Fibroblast of the aortic adventitia (primary cell): ENCODE data around the gene ADD1. TPM values are rescaled to one million over a fixed set of nuclear protein-coding genes. Genes with fewer than 3 reads are reported as not detected.
"Not testable (repeated sequence)": the region's sequence is repeated elsewhere in the genome, so short reads cannot be mapped to it uniquely, and the experiment has no call there.

Experiments
- DNase-seq: peaks from one replicate; pipeline ENCODE4 v3.0.0-alpha.2; 2010; ENCODE audit warnings: low read depth
- H3K4me3 ChIP-seq: 2 replicates; pipeline ENCODE4 v1.5.1; 2011; ENCODE audit warnings: low read depth, mild to moderate bottlenecking, control low read depth, low read length, moderate library complexity
- total RNA-seq: library from RNA; depleted of rRNA; stranded (reverse); fragments of >200 nt; gene quantifications from 2 replicates; pipeline ENCODE4 v1.2.3, GENCODE V29; 2012; ENCODE audit warnings: low replicate concordance
- TF ChIP-seq, protein P1 (sequence below): IDR thresholded peaks from 2 replicates; pipeline ENCODE4 v1.5.1; 2011; ENCODE audit warnings: mild to moderate bottlenecking, low read length, control low read depth, inconsistent platforms; ENCODE audit not compliant: insufficient read depth

Gene ADD1
- total RNA-seq, 1 donor, result 168 TPM

DNA sequence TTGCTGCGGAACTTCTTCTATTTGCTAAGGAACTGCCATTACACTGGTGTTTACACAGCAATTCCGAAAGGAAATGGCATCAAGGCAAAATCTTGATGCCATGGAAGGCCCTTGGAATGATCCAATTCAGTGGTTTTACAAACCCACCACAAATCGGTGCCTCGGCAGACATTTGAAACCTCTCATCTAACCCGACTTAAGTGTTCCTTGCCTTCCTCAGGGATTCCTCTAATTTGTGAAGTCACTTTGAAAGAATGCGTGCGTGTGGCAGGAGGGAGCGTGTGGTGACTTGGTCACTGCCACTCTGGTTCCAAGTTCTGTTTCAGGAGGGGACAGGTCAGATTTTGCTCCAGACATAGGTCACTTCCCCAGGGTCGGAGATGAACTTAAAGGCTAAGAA, 114.8 kb downstream of the ADD1 start:
- H3K4me3 ChIP-seq, result no peak overlapping the region
- DNase-seq, result peak; percentile 28
- TF ChIP-seq, protein P1, sequence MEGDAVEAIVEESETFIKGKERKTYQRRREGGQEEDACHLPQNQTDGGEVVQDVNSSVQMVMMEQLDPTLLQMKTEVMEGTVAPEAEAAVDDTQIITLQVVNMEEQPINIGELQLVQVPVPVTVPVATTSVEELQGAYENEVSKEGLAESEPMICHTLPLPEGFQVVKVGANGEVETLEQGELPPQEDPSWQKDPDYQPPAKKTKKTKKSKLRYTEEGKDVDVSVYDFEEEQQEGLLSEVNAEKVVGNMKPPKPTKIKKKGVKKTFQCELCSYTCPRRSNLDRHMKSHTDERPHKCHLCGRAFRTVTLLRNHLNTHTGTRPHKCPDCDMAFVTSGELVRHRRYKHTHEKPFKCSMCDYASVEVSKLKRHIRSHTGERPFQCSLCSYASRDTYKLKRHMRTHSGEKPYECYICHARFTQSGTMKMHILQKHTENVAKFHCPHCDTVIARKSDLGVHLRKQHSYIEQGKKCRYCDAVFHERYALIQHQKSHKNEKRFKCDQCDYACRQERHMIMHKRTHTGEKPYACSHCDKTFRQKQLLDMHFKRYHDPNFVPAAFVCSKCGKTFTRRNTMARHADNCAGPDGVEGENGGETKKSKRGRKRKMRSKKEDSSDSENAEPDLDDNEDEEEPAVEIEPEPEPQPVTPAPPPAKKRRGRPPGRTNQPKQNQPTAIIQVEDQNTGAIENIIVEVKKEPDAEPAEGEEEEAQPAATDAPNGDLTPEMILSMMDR, result no peak

DNA sequence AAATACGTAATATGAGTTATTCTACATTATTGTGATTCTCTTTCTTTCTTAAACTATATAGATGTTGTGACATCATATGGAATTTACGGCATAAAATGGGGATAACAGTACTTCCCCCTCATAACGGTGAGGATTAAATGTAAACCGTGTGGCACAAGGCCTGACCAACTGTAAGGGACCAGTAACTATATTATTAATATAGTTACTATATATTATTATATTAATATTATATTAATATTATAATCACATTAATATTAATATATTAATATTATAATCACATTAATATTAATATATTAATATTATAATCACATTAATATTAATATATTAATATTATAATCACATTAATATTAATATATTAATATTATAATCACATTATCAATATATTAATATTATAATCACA, 116.8 kb downstream of the ADD1 start:
- not testable (repeated sequence) for DNase-seq, H3K4me3 ChIP-seq

DNA sequence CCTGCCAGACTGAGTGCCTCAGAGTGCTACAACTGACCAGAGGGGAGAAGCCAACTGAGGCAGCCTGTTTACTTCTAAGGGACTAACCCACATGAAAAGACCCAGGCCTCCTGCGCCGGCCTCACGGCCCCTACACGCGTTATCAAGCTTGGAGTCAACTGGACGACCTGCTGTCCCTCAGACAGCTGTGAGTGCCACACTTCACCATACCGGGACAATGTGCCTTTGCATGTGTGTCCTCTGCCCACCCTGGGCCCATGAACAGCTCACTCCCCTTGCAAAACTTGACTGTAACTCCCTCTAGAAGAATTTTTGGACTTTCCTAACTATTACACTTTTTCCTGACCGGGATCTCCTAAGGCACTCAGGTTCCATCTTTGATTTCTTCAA, 117.8 kb downstream of the ADD1 start:
- peak overlapping the region; percentile 94 for H3K4me3 ChIP-seq
- TF ChIP-seq, protein P1, result no peak
- no peak for DNase-seq

DNA sequence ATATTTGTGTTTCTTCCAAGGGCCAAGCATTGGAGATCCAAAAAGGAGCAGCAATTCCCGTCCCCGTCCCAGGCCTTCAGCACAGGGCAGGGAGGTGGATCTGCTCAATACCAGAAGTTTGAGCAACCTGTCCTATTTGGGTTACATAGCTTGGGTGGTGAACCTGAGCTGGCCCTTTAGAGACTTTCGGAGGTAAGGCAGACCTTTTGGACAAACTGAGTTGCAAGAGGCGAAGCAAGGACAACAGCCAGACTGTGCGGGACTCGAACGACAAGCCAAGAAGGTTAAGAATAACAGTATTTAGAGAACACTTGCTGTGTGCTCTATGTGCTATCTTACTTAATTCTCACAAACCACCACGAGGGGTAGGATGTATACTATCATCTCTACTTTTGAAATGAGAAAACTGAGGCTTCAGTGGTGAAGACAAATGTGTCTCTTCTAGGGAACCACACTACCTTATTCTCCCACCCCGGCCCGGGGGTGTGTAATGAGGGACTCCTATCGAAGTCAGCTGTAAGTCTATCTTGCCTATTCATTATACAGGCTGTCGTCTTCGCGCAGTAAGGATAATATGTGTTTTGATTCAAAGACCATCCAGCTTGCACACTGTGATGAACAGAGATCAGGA, 118.3 kb downstream of the ADD1 start:
- no peak for DNase-seq
- H3K4me3 ChIP-seq, result peak overlapping the region; percentile 94
- TF ChIP-seq, protein P1, result no peak

DNA sequence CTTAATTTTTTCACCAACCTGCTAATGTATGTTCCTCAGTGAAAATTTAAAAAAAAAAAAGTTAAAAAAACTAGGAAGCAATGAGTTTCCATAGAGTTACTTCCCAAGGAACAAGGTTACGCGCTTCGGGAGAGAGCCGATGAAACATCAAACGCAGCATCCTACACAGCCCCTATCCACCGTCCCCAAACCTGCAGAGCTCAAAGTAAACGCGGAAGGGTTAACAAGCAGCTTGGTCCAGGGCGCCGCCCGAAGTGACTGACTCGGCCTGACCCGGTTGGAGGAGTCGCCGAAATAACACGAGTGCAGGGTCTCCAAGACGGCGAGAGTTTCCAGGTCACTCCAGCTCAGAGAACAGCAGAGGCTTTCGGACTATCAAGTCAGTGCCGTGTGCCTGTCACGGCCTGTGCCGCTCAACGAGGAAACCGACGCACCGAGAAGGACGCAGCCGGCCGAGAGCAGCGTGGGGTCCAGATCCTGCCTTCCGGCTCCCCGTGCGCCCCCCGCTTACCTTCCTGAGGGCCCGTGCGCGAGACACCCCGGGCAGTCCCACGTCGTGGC, 119.0 kb downstream of the ADD1 start:
- H3K4me3 ChIP-seq, result peak overlapping the region; percentile 94
- peak; percentile 56 for DNase-seq
- TF ChIP-seq, protein P1, result no peak

DNA sequence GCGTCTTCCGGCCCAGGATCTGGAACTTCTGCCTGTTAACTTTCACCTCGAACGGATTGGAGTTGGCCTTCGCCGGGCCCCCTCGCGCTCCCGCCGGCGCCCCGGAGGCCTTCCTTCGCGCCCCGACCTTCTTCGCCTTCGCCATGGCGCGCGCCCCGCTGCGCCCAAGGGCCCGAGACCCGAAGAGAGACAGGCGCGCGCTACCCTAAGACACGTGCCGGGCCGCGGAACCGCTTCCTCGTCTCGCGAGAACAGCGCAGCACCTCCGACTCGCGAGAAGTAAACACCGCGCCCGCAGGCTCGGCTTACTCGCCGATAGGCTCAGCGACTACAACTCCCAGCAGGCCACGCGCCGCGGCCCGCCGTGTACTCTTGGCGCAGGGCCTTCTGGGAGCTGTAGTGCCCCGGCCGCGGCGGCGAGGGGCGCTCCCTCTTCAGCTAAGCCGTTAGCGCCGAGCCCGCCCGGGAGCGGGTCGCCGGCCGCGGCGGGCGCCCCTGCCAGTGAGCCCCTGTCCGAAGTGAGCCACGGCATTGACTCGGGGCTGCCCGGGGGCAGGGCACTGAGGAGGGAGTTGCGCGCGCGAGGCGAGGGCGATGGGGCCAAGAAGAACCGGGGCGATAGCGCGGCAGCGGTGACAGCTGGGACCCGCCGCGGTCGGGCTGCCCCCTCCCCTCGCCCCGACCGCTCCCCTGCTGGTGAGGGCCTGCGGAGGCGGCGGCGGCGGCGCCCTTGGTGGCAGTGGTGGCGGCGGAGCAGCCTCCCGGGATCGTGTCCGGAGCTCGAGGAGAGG, 119.7 kb downstream of the ADD1 start, which contains the start of the genes GRK4 and NOP14:
GRK4 (plus strand) TSS at position 397 of the 791 bp plus-strand sequence. CDS start 500 bp downstream, outside the sequence.
NOP14 (minus strand) TSS at position 232 of the 791 bp plus-strand sequence; CDS start at position 145, 87 bp downstream.
- TF ChIP-seq, protein P1, result peak; percentile 41
- H3K4me3 ChIP-seq, result peak within 1 kb of the TSS; percentile 94
- DNase-seq, result peak; percentile 97

DNA sequence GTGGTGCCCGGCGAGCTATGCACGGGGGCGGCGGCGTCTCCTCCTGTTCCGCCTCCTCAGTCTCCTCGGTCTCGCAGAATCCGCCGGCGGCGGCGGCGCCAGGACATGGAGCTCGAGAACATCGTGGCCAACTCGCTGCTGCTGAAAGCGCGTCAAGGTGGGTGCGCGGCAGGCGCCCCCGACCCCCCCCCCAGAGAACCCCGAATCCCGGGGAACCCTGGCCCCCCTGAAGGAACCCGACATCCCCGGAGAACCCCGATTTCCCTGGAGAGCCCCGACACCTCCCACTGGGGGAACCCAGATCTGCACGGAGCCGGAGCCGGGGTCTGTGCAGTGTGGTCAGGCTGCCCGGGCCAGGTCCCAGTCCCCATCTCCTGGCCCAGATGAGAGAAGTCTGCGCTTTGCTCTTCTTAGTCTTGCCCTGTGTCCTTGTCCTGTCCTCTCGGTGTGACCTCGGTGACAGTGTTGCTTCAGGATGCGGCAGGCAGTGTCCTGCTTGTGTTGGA, 120.4 kb downstream of the ADD1 start:
- peak overlapping the region; percentile 88 for H3K4me3 ChIP-seq
- TF ChIP-seq, protein P1, result no peak
- peak; percentile 41 for DNase-seq
